ENCODE results near the gene ZNF521.

DNA sequence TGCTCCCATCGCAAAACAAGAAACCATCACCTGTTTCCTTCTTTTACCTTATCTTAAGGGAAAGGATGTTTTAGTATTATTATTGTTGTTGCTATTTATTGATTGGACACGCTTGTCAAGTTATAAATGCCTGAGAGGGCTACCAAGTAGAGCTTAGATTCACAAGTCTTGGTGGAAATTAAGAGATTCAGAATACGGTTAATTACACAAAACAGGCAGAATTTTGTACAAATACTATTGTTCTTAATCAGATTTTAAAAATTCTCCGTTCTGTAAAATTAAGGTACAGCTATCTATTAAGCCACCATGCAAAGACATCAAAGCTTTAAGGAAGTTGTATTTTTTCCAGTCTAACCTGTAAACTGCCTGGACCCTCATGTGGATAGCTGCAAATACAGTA, 1.1 kb upstream of the ZNF521 start:
- TF ChIP-seq POLR2AphosphoS5 (IDR thresholded peaks at IDR 0.05; ENCODE audit: low read depth, low read length) (no peak), POLR2A (IDR thresholded peaks at IDR 0.05; ENCODE audit: low read depth, low read length) (no peak), TAF1 (IDR thresholded peaks at IDR 0.05; ENCODE audit: low read depth, low read length) (no peak), SPI1 (IDR thresholded peaks at IDR 0.05; ENCODE audit: low read depth, low read length) (no peak), POU2F2 (IDR thresholded peaks at IDR 0.05; ENCODE audit: low read depth, low read length) (no peak), PAX5 (IDR thresholded peaks at IDR 0.05; ENCODE audit: insufficient read depth, low read length, severe bottlenecking) (no peak)

All from GM12891 (cell line).